Gastroesophageal sphincter (tissue), 4 donors: ENCODE data around the gene SMURF2. TPM values are rescaled to one million over a fixed set of nuclear protein-coding genes. Genes with fewer than 3 reads are reported as not detected.

ENCODE experiments used
- ATAC-seq: fragments of 150-250 bp; one replicate; pipeline ENCODE4 v1.9.1; 2016; ENCODE audit warnings: mild to moderate bottlenecking, moderate library complexity
- H3K27ac ChIP-seq, 4 donors: fragments of 200-600 bp; sonication (generic) in 3 of 4; 1 replicate in 3 of 4; 2 replicates in 1 of 4; pipeline ENCODE4 v1.5.1; 2016 to 2019
- H3K27me3 ChIP-seq: fragments of 200-600 bp; sonication (generic); one replicate; pipeline ENCODE4 v1.5.1; 2019
- H3K36me3 ChIP-seq, 2 donors: fragments of 200-600 bp; sonication (generic); one replicate each; pipeline ENCODE4 v1.5.1; 2019; ENCODE audit warnings: control low read depth in 1 of 2
- H3K4me1 ChIP-seq, 3 donors: fragments of 200-600 bp; sonication (generic); 1 replicate in 2 of 3; 2 replicates in 1 of 3; pipeline ENCODE4 v1.5.1; 2016 to 2019; ENCODE audit warnings: control low read depth in 2 of 3
- H3K4me3 ChIP-seq, 2 donors: fragments of 200-600 bp; sonication (generic); one replicate each; pipeline ENCODE4 v1.5.1; 2019; ENCODE audit warnings: mild to moderate bottlenecking in 1 of 2, moderate library complexity in 1 of 2
- H3K9me3 ChIP-seq, 3 donors: fragments of 200-600 bp; sonication (generic); one replicate each; pipeline ENCODE4 v1.5.1; 2017 to 2019; ENCODE audit warnings: control low read depth in 2 of 3
- EP300 ChIP-seq: sonication (generic); formaldehyde crosslinking; IDR thresholded peaks from one replicate; pipeline ENCODE4 v1.6.1; 2017; ENCODE audit warnings: antibody characterized with exemption, mild to moderate bottlenecking
- POLR2A ChIP-seq, 2 donors: fragments of 450-650 bp; IDR thresholded peaks; one replicate each; pipeline ENCODE4 v1.6.1; 2017; ENCODE audit warnings: antibody characterized with exemption in 2 of 2, mild to moderate bottlenecking in 2 of 2, moderate library complexity in 1 of 2
- POLR2AphosphoS5 ChIP-seq: sonication (generic); formaldehyde crosslinking; IDR thresholded peaks from one replicate; pipeline ENCODE4 v1.6.1; 2017; ENCODE audit warnings: antibody characterized with exemption
- WGBS, 2 donors: methylation state at CpG; one replicate each; pipeline ENCODE4 v1.1.5; 2018; ENCODE audit warnings: low coverage in 1 of 2; 5-methylcytosine and 5-hydroxymethylcytosine counted together
- total RNA-seq, 4 donors: library from RNA; depleted of rRNA; stranded (reverse); fragments of >200 nt; gene quantifications; one replicate each; pipeline ENCODE4 v1.1.0, GENCODE V29; 2016
- TF ChIP-seq, protein P1 (sequence below), 4 experiments: fragments of 200-600 bp in 2 of 4; fragments of 450-650 bp in 2 of 4; sonication (generic) in 1 of 4; IDR thresholded peaks; one replicate each; pipeline ENCODE4 v1.5.1; 2017 to 2019; ENCODE audit warnings: antibody characterized with exemption in 4 of 4, mild to moderate bottlenecking in 2 of 4, moderate library complexity in 2 of 4

The SMURF2 gene
- total RNA-seq, 4 donors from 2014 or later = 35.0 to 60.8 (median 37.9) TPM

- WGBS, 2 donors = 86 to 89% methylated on average over 6 of the region's 6 CpGs
- H3K36me3 ChIP-seq = peaks cover 0 to 100% of the 10 kb centered on the region in 2 donors
These were observed 142.5 kb downstream of the SMURF2 start for GRCh38 chr17:64519601-64520000.

DNA sequence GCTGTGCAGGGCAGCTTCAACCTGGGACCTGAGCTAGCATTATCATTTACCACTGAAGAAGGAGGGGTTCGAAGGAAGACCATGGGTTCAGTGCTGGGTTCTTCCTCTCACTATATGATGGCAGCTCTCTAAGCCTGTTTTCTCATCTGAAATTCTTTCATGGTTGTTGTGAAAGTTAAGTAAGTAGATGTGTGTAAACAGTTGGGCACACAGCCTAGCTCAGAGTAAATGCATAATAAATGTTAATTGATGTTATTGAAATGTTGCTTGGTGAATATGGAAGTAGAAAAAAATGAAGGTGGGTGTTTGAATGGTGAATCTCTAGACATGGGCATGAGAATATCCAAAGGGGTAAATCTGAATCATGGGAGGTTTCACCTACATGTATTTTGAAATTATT lies 146.3 kb downstream of the SMURF2 start:
- no peak for TF ChIP-seq EP300
- TF ChIP-seq, protein P1, sequence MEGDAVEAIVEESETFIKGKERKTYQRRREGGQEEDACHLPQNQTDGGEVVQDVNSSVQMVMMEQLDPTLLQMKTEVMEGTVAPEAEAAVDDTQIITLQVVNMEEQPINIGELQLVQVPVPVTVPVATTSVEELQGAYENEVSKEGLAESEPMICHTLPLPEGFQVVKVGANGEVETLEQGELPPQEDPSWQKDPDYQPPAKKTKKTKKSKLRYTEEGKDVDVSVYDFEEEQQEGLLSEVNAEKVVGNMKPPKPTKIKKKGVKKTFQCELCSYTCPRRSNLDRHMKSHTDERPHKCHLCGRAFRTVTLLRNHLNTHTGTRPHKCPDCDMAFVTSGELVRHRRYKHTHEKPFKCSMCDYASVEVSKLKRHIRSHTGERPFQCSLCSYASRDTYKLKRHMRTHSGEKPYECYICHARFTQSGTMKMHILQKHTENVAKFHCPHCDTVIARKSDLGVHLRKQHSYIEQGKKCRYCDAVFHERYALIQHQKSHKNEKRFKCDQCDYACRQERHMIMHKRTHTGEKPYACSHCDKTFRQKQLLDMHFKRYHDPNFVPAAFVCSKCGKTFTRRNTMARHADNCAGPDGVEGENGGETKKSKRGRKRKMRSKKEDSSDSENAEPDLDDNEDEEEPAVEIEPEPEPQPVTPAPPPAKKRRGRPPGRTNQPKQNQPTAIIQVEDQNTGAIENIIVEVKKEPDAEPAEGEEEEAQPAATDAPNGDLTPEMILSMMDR (IDR thresholded peaks at IDR 0.05) = no peak
- no peak for TF ChIP-seq POLR2AphosphoS5
- WGBS, 2 donors = 91 to 100% methylated on average over 1 of the region's 1 CpG
- no peaks in the 10 kb centered on the region for H3K9me3 ChIP-seq
- no peak for ATAC-seq
- peaks cover 0 to 6% (median 0%) of the 10 kb centered on the region in 3 donors for H3K4me1 ChIP-seq
- H3K27ac ChIP-seq = no peak overlapping the region
- no peak overlapping the region for H3K4me3 ChIP-seq
- peaks cover 0 to 100% of the 10 kb centered on the region in 2 donors for H3K36me3 ChIP-seq
- no peaks in the 10 kb centered on the region for H3K27me3 ChIP-seq

More at GRCh38 chr17:64519601-64520000, 142.5 kb downstream of the SMURF2 start:
- Histone ChIP-seq H3K4me3 (no peak overlapping the region), H3K27ac (no peak overlapping the region), H3K9me3 (no peaks in the 10 kb centered on the region), H3K4me1 (no peaks in the 10 kb centered on the region), H3K27me3 (no peaks in the 10 kb centered on the region)
- TF ChIP-seq EP300 = no peak
- TF ChIP-seq, protein P1 (IDR thresholded peaks at IDR 0.05) = no peak
- no peak for TF ChIP-seq POLR2AphosphoS5
- no peak for TF ChIP-seq POLR2A (IDR thresholded peaks at IDR 0.05)
- ATAC-seq = no peak

GRCh38 chr17:64515419-64515818 lies 146.7 kb downstream of the SMURF2 start:
- peaks cover 0 to 7% (median 0%) of the 10 kb centered on the region in 3 donors for H3K4me1 ChIP-seq
- no peak overlapping the region for H3K27ac ChIP-seq
- H3K27me3 ChIP-seq = no peaks in the 10 kb centered on the region
- no peak for ATAC-seq
- 72 to 81% methylated on average over 2 of the region's 2 CpGs for WGBS, 2 donors
- H3K9me3 ChIP-seq = no peaks in the 10 kb centered on the region
- TF ChIP-seq, protein P1 (IDR thresholded peaks at IDR 0.05) = no peak
- TF ChIP-seq POLR2A (IDR thresholded peaks at IDR 0.05) (no peak), POLR2AphosphoS5 (no peak), EP300 (no peak)
- H3K36me3 ChIP-seq = peaks cover 0 to 100% of the 10 kb centered on the region in 2 donors
- no peak overlapping the region for H3K4me3 ChIP-seq

DNA sequence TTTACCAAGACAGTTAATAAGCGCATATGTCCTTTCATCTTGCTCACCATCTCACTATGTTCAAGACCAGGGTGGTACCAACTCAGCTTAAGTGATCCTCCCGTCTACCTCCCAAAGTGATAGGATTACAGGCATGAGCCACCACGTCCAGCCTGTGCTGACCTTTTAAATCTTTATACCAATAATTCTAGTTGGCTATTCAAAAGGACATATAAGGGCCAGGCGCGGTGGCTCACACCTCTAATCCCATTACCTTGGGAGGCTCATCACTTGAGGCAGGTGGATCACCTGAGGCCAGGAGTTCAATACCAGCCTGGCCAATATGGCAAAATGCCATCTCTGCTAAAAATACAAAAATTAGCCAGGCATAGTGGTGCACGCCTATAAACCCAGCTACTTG lies 152.9 kb downstream of the SMURF2 start:
- no peak for ATAC-seq
- 78 to 81% methylated on average over 4 of the region's 6 CpGs for WGBS, 2 donors
- Histone ChIP-seq H3K27ac (no peak overlapping the region), H3K36me3 (peaks cover 0 to 49% of the 10 kb centered on the region in 2 donors), H3K4me3 (no peak overlapping the region), H3K27me3 (no peaks in the 10 kb centered on the region), H3K4me1 (peaks cover under 1 to 44% (median 7%) of the 10 kb centered on the region in 3 donors), H3K9me3 (no peaks in the 10 kb centered on the region)
- no peak for TF ChIP-seq POLR2AphosphoS5

DNA sequence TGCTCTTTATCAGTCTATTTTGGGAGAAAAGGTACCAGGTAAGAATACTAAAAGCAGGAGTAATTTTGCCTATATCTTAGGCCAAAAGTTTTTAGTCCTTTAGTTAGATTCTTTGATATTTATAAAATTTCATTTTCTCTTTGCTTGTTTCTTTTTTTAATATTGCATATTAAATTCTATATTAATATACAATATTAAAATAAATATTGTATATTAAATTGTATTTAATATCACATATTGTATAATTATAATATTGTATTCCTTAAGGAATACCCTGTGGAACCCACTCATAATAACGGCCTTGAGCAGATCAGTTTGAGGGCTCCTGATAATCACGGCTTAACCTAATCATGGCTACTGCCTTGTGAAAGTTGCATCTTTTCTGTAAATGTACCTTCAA lies 153.4 kb downstream of the SMURF2 start:
- 71 to 86% methylated on average over 1 to 2 of the region's 2 CpGs for WGBS, 2 donors
- Histone ChIP-seq H3K9me3 (no peaks in the 10 kb centered on the region), H3K4me3 (no peak overlapping the region), H3K27me3 (no peaks in the 10 kb centered on the region), H3K4me1 (peaks cover 5 to 49% (median 11%) of the 10 kb centered on the region in 3 donors), H3K36me3 (peaks cover 0 to 49% of the 10 kb centered on the region in 2 donors), H3K27ac (no peak overlapping the region)
- no peak for ATAC-seq
- no peak for TF ChIP-seq POLR2A (IDR thresholded peaks at IDR 0.05)
- TF ChIP-seq EP300 = no peak
- no peak for TF ChIP-seq POLR2AphosphoS5
- TF ChIP-seq, protein P1 (IDR thresholded peaks at IDR 0.05) = no peak
